Non-pigmented ciliary epithelial cell (primary cell): Measurements from ENCODE around the gene ATP13A1.
A peak's percentile ranks its signal among the peaks of the same experiment; 100 is the strongest.
"Not testable (repeated sequence)": the region's sequence is repeated elsewhere in the genome, so short reads cannot be mapped to it uniquely, and the experiment has no call there.

ENCODE experiments used
- DNase-seq: peaks from one replicate; pipeline ENCODE4 v3.0.0-alpha.2; 2010; ENCODE audit warnings: low read depth

The ATP13A1 gene

GRCh38 chr19:19663256-19664120 lies at the start of gene ATP13A1:
Gene ATP13A1 (minus strand): TSS chr19:19663676. CDS start chr19:19663666, 10 bp downstream.
- peak; percentile 83 for DNase-seq

- no peak for DNase-seq
These were observed 48.7 kb upstream of the ATP13A1 start for GRCh38 chr19:19711934-19712828.

- DNase-seq = no peak
These were observed 47.9 kb upstream of the ATP13A1 start for GRCh38 chr19:19711306-19711933.

- no peak for DNase-seq
These were observed 47.0 kb upstream of the ATP13A1 start for GRCh38 chr19:19710506-19710905.

- no peak for DNase-seq
These were observed 41.4 kb upstream of the ATP13A1 start for GRCh38 chr19:19704836-19705235.

GRCh38 chr19:19700493-19700892 lies 37.0 kb upstream of the ATP13A1 start:
- DNase-seq = not testable (repeated sequence)

- DNase-seq = no peak
These were observed 34.1 kb upstream of the ATP13A1 start for GRCh38 chr19:19697589-19697988.

- no peak for DNase-seq
These were observed 32.9 kb upstream of the ATP13A1 start for GRCh38 chr19:19696386-19696785.

- no peak for DNase-seq
These were observed 28.2 kb upstream of the ATP13A1 start for GRCh38 chr19:19691683-19692082.

- not testable (repeated sequence) for DNase-seq
These were observed 25.5 kb upstream of the ATP13A1 start for GRCh38 chr19:19689023-19689422.

- DNase-seq = no peak
These were observed 23.6 kb upstream of the ATP13A1 start for GRCh38 chr19:19687090-19687489.

GRCh38 chr19:19686580-19686979 lies 23.1 kb upstream of the ATP13A1 start:
- DNase-seq = no peak

- not testable (repeated sequence) for DNase-seq
These were observed 22.6 kb upstream of the ATP13A1 start for GRCh38 chr19:19686119-19686518.

- no peak for DNase-seq
These were observed 15.9 kb upstream of the ATP13A1 start for GRCh38 chr19:19679176-19680073.

GRCh38 chr19:19677579-19677978 lies 14.1 kb upstream of the ATP13A1 start:
- no peak for DNase-seq

- no peak for DNase-seq
These were observed 10.8 kb upstream of the ATP13A1 start for GRCh38 chr19:19674315-19674714.

GRCh38 chr19:19672816-19673215 lies 9.3 kb upstream of the ATP13A1 start:
- DNase-seq = no peak

- DNase-seq = no peak
These were observed 6.6 kb upstream of the ATP13A1 start for GRCh38 chr19:19670070-19670551.

GRCh38 chr19:19668230-19669012 lies 4.9 kb upstream of the ATP13A1 start, which contains the start of gene ZNF101:
Gene ZNF101 (plus strand): TSS chr19:19668839. CDS start chr19:19668964, 125 bp downstream.
- DNase-seq = peak; percentile 51

- DNase-seq = not testable (repeated sequence)
These were observed 2.0 kb upstream of the ATP13A1 start for GRCh38 chr19:19665420-19665948.
